Tibial nerve (tissue), 3 donors: ENCODE data around the gene BMP10.

Experiments used
- POLR2A ChIP-seq, 2 donors: fragments of 450-650 bp; IDR thresholded peaks; one replicate each; pipeline ENCODE4 v1.6.1; 2017; ENCODE audit warnings: antibody characterized with exemption in 2 of 2, mild to moderate bottlenecking in 2 of 2, moderate library complexity in 2 of 2
- TF ChIP-seq, protein P1 (sequence below), 5 experiments: fragments of 200-600 bp in 3 of 5; fragments of 450-650 bp in 2 of 5; sonication (generic) in 3 of 5; IDR thresholded peaks; one replicate each; pipeline ENCODE4 v1.5.1; 2016 to 2019; ENCODE audit warnings: antibody characterized with exemption in 5 of 5, mild to moderate bottlenecking in 3 of 5, moderate library complexity in 2 of 5

DNA sequence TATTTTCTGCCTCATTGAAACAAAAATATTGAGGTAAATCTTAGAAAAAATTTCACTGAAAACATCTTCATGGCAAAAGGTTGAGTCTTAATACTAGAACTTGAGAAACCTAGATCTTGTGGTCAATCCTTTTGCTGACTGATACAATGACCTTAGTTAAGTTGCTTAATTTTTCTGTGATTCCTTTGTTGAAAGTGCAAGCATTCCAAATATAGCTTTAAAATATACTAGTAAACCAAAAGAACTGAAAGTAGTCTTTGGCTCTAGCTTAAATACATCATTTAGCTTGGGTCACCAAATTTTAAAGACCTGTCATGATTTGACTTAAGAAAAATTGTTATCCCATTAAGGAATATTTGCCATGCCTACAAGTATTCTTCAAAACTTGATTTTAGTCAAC, 16.7 kb downstream of the BMP10 start:
- TF ChIP-seq, protein P1, sequence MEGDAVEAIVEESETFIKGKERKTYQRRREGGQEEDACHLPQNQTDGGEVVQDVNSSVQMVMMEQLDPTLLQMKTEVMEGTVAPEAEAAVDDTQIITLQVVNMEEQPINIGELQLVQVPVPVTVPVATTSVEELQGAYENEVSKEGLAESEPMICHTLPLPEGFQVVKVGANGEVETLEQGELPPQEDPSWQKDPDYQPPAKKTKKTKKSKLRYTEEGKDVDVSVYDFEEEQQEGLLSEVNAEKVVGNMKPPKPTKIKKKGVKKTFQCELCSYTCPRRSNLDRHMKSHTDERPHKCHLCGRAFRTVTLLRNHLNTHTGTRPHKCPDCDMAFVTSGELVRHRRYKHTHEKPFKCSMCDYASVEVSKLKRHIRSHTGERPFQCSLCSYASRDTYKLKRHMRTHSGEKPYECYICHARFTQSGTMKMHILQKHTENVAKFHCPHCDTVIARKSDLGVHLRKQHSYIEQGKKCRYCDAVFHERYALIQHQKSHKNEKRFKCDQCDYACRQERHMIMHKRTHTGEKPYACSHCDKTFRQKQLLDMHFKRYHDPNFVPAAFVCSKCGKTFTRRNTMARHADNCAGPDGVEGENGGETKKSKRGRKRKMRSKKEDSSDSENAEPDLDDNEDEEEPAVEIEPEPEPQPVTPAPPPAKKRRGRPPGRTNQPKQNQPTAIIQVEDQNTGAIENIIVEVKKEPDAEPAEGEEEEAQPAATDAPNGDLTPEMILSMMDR (IDR thresholded peaks at IDR 0.05) = no peak
- no peak for TF ChIP-seq POLR2A (IDR thresholded peaks at IDR 0.05)
